HL-60 (cell line): ENCODE measurements around the gene BABAM1.

Experiments used
- GABPA ChIP-seq: IDR thresholded peaks from 2 replicates; pipeline ENCODE4 v1.6.1; 2012; ENCODE audit warnings: low read depth
- POLR2AphosphoS5 ChIP-seq: IDR thresholded peaks from 2 replicates; pipeline ENCODE4 v1.6.1; 2012; ENCODE audit warnings: low read depth
- SPI1 ChIP-seq: IDR thresholded peaks from 2 replicates; pipeline ENCODE4 v1.6.1; 2012; ENCODE audit warnings: low read depth, mild to moderate bottlenecking, borderline replicate concordance
- TF ChIP-seq, protein P1 (sequence below): IDR thresholded peaks from one replicate; pipeline ENCODE4 v1.5.1; 2011; ENCODE audit warnings: low read length, control low read depth, inconsistent platforms; ENCODE audit not compliant: insufficient read depth
- TF ChIP-seq, protein P2 (sequence below): IDR thresholded peaks from 2 replicates; pipeline ENCODE4 v1.6.1; 2012; ENCODE audit warnings: low read depth; ENCODE audit not compliant: insufficient replicate concordance

DNA sequence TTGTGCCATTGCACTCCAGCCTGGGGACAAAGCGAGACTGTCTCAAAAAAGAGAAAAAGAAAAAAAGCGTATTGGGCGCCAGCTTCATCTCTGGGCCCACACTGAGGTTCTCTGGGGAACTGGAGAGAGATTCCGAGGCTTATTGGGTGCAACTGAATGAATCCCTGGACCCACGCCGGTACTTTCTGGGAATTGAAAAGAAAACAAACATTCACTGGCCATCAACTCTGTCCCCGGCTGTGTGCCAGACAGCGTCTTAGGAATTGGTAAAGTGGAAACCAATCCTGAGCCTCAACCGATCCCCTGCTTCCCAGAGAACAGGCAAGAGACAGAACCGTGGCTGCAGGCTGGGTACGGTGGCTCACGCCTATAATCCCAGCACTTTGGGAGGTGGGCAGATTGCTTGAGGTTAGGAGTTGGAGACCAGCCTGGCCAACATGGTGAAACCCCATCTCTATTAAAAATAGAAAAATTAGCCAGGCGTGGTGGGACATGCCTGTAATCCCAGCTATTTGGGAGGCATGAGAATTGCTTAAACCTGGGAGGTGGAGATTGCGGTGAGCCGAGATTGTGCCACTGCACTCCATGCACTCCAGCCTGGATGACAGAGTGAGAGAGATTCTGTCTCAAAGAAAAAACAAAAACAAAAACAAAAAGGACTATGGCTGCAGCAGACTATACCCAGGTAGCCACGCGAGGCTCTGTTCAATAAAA lies 58.8 kb downstream of the BABAM1 start:
- TF ChIP-seq, protein P1, sequence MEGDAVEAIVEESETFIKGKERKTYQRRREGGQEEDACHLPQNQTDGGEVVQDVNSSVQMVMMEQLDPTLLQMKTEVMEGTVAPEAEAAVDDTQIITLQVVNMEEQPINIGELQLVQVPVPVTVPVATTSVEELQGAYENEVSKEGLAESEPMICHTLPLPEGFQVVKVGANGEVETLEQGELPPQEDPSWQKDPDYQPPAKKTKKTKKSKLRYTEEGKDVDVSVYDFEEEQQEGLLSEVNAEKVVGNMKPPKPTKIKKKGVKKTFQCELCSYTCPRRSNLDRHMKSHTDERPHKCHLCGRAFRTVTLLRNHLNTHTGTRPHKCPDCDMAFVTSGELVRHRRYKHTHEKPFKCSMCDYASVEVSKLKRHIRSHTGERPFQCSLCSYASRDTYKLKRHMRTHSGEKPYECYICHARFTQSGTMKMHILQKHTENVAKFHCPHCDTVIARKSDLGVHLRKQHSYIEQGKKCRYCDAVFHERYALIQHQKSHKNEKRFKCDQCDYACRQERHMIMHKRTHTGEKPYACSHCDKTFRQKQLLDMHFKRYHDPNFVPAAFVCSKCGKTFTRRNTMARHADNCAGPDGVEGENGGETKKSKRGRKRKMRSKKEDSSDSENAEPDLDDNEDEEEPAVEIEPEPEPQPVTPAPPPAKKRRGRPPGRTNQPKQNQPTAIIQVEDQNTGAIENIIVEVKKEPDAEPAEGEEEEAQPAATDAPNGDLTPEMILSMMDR = no peak
- TF ChIP-seq POLR2AphosphoS5 (no peak), GABPA (no peak), SPI1 (no peak)
- TF ChIP-seq, protein P2, sequence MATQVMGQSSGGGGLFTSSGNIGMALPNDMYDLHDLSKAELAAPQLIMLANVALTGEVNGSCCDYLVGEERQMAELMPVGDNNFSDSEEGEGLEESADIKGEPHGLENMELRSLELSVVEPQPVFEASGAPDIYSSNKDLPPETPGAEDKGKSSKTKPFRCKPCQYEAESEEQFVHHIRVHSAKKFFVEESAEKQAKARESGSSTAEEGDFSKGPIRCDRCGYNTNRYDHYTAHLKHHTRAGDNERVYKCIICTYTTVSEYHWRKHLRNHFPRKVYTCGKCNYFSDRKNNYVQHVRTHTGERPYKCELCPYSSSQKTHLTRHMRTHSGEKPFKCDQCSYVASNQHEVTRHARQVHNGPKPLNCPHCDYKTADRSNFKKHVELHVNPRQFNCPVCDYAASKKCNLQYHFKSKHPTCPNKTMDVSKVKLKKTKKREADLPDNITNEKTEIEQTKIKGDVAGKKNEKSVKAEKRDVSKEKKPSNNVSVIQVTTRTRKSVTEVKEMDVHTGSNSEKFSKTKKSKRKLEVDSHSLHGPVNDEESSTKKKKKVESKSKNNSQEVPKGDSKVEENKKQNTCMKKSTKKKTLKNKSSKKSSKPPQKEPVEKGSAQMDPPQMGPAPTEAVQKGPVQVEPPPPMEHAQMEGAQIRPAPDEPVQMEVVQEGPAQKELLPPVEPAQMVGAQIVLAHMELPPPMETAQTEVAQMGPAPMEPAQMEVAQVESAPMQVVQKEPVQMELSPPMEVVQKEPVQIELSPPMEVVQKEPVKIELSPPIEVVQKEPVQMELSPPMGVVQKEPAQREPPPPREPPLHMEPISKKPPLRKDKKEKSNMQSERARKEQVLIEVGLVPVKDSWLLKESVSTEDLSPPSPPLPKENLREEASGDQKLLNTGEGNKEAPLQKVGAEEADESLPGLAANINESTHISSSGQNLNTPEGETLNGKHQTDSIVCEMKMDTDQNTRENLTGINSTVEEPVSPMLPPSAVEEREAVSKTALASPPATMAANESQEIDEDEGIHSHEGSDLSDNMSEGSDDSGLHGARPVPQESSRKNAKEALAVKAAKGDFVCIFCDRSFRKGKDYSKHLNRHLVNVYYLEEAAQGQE = no peak
